ENCODE results near the gene CLEC18B. TPM values are rescaled to one million over a fixed set of nuclear protein-coding genes. Genes with fewer than 3 reads are reported as not detected.
A peak's percentile ranks its signal among the peaks of the same experiment; 100 is the strongest.
"Not testable (repeated sequence)": the region's sequence is repeated elsewhere in the genome, so short reads cannot be mapped to it uniquely, and the experiment has no call there.

CLEC18B gene
- total RNA-seq (2014; rRNA removed; shearing (Covaris generic)) = 2.2 TPM in 1 of 2 replicates, not detected in the other

DNA sequence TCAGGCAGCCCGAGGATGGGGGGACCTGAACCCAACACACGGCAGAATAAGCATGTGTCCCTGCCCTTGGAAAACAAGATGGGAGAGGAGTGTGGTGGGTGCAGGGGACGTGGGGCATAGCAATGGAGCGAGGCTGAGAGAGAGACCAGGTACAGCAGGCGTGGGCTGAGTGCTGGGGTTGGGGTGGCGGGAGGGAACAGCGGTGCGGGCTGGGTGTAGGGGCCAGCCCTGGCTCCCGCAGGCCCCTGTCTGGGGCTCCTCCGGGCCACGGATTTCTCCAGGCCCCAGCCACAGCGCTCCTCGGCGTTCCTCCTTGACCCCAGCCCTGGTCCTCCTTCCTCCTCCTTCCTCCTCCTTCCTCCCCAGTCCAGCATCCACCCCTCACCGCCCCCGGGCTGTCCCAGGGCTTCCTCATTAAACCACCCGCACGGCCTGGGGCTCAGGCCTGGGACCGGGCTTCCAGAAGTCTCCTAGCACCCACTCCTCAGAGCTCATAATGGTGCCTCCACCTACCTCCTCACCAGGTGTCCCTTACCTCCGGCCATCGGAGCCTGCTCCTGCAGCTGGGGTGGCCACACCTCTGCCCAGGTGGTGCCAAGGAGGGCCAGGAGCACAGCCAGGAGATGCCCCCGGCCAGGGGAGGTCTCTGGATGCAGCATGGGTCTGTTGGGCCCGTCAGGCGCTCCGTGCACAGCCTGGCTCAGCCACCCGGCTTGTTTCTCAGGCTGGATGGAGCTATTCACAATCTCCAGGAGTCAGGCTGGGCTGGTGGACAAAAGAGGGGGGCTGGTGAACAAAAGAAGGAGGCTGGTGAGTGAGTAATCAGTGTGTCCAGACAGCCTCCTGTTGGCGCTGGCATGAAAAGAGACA is at the start of gene CLEC18B:
CLEC18B (minus strand) TSS at position 867 of the 870 bp plus-strand sequence; CDS start at position 659, 208 bp downstream.
- peak; percentile 53 for DNase-seq (ENCODE audit: low spot score)
- in situ Hi-C loops (cut with HindIII; ENCODE audit: low sequenced_read_pairs) = not testable (repeated sequence)

DNA sequence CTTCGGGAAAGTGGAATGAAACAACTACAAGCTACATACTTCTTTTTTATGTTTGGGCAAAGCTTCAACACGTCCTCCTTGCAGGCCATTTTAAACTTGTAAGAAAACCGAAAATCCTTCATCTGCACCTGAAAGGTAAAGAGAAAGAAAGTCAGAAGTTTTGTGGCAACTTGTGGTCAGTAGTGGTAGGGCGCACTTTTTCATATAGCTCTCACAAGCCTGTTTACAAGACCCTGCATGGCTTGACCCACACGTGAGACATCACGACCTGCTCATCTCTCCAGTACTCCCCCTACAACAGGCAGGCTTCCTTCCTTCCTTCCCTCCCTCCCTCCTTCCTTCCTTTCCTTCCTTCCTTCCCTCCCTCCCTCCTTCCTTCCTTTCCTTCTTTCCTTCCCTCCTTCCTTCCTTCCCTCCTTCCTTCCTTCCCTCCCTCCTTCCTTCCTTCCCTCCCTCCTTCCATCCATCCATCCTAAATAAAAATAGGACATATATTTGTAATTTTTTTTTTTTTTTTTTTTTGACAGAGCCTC is 48.7 kb upstream of the CLEC18B start:
- in situ Hi-C loops (cut with HindIII; ENCODE audit: low sequenced_read_pairs) = no loop called here
- no peak for DNase-seq (ENCODE audit: low spot score)

DNA sequence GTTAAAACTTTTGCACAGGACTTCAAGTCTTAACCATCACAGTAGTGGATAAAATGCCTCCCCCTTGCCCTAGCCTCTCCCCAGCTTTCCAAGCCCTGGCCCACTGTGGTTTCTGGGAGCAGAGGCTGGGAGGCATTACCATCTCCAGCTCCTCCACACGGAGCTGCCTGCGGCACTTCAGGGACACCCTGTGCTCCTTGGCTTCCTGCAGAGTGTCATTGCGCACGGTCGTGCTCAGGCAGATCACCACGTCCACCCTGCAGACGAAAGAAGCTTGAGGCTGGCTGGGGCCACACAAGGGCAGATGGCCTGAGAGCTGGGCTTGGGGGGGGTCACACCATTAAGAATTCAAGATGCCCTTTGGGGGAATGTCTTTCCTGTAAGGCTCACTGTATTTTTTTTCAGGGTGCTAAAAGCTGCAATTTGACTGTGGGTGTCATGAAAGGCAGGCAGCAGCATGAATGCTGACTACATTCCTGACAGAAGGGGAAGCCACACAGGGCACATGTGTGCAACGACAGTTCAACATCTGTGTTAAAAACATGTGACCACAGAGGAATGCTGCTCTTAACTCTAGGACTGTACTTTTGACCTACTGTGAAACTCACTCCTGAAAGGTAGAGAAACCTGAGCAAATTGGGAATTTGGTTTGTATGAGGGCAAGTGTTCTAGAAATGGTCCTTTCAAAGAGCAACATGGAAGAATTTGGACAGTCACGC is 47.7 kb upstream of the CLEC18B start:
- in situ Hi-C loops (cut with HindIII; ENCODE audit: low sequenced_read_pairs) = no loop called here

DNA sequence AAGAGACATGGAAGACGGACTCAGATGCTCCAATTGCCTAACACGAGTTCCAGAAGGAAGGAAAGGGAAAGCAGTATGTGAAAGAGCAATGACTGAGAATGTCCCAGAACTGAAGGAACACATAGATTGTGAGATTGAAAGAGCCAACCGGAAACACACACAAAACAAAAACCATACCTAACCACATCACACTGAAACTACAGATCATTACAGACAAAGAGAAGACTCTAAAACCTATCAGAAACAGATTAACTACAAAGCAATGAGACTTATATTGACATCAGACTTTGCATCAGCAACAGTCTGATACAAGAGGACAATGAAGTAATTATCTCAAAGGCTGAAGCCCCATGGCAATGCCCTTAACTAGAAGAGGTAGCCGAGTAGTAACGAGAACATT is 45.6 kb upstream of the CLEC18B start:
- DNase-seq (ENCODE audit: low spot score) = no peak
- in situ Hi-C loops (cut with HindIII; ENCODE audit: low sequenced_read_pairs) = no loop called here

More for the DNA sequence above, 47.7 kb upstream of the CLEC18B start:
- DNase-seq (ENCODE audit: low spot score) = no peak

DNA sequence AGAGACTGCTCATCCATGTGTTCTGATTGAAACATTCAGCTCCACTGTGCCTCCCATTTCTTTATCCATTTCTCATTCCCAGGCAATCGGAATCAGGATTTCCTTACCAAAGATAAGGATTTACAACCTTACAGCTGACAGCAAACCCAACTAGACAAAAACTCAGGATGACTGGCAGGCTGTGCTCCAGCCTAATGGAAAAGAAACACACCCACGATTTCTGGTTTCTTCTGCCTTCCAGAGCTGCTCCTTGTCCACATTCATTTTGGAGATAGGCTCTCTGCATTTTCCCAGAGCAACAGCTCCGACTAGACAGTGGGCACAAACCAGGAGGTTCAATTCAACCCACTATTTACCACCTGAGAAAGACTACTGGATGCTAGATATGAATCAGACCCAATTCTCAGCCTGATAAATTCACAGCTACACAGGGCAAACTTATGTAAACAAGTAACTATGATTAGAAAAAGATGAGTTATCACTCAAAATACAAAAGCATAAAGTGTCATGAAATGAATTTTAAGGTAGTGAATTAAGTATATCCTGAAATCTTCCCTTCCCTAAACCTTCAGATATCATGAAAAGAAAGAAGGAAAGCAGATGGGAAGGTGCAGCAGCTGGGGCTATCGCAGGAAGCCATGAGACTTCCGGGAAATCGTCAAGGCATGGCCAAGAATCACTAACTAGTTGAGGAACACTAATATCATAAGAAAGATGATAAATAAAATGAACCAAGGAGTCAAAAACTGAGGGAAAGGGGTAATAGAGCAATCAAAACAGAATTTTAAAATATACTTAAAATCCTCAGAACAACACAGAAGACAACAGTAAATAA is 44.8 kb upstream of the CLEC18B start:
- peak; percentile 14 for DNase-seq (ENCODE audit: low spot score)
- in situ Hi-C loops (cut with HindIII; ENCODE audit: low sequenced_read_pairs) = no loop called here

DNA sequence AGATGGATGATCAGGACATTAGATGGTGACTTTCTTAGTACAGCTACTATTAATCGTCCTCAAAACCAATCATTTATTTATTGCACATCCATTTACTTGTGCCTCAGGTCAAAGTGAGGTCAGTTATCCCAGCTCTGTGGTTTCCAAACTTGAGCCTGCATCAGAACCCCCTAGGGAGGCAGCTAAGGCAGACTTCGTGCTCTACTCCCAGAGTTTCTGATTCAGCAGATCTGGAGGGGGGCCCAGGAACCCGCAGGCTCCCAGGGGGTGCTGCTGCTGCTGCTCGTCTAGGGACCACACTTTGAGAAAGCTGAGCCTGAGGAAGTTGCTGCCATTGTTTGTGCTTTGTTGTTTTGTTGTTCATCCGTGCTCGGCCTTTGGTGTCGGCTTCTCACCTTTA is 44.0 kb upstream of the CLEC18B start:
- in situ Hi-C loops (cut with HindIII; ENCODE audit: low sequenced_read_pairs) = no loop called here

DNA sequence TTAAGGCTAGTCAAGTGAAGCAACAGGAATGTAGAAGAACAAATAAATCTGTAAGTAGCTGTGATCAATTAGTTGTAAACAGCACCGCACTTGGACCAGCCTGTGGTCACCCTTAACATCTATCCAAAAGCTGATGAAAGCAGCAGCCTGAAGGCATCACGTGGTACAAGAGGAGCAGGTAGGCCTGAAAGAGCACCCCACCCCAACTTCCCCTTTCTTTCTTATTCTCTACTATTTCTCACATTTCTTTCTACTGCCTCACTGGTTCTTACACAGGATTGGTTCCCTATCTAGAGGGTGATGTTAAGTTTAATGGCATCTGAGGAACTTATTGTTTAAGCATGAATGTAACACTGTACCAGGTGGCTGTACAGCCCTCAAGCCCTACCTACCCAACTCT is 42.6 kb upstream of the CLEC18B start:
- no peak for DNase-seq (ENCODE audit: low spot score)
- in situ Hi-C loops (cut with HindIII; ENCODE audit: low sequenced_read_pairs) = no loop called here

More for the DNA sequence above, 44.0 kb upstream of the CLEC18B start:
- no peak for DNase-seq (ENCODE audit: low spot score)

DNA sequence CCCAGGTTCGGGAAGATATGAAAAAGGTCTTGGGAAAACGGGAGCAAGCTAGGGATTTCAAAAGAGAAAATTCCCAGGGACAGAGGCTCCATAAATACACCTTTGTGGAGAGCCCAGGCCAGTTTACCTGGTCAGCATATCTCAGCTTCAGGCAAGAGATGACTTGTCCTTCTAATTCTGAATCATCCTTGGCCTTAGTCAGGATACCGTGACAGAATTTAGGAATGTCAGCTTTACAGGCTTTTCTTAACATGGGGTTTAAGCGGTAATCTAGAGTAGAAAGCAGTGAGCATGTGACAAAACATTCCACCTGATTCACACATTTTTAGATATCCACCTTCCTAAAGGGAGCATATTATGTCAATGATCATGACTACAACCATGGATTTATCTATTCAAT is 41.1 kb upstream of the CLEC18B start:
- in situ Hi-C loops (cut with HindIII; ENCODE audit: low sequenced_read_pairs) = no loop called here
- no peak for DNase-seq (ENCODE audit: low spot score)

DNA sequence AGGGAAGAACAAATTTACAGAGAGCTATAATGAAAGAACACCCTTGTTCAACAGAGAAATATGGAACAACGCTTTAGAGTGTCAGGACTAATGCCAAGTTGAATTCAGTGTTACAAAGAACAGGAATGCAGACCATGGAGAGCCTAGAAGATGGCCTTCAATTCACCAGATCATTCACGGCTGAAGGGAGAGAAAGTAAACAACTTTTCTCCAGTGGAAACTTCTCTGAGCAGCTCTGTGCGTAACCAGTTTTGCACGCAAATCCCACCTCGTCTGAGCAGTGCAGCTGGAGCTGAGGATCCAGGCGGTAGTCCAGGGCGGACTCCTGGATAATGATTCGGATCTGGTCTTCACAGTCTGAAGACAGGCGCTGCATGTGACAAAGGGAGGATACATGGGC is 40.5 kb upstream of the CLEC18B start:
- in situ Hi-C loops (cut with HindIII; ENCODE audit: low sequenced_read_pairs) = no loop called here
- DNase-seq (ENCODE audit: low spot score) = no peak

DNA sequence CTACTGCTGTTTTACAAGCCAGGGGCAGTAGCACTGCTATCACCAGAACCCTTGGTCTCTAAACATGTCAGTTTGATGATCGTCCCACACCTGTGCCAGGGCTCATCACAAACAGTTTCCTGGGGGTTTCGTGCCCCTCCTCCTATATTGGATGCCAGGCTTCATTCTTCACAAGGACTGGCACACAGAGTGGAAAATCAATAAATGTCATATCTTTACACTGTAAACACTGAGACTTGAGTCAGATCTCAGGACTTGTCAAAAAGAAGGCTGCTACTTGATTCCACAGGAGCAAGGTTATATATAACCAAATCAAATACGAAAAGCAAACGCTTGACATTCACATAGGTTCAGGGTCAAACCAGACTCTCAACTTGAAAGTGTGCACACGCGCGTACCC is 39.3 kb upstream of the CLEC18B start:
- in situ Hi-C loops (cut with HindIII; ENCODE audit: low sequenced_read_pairs) = no loop called here
- DNase-seq (ENCODE audit: low spot score) = no peak

DNA sequence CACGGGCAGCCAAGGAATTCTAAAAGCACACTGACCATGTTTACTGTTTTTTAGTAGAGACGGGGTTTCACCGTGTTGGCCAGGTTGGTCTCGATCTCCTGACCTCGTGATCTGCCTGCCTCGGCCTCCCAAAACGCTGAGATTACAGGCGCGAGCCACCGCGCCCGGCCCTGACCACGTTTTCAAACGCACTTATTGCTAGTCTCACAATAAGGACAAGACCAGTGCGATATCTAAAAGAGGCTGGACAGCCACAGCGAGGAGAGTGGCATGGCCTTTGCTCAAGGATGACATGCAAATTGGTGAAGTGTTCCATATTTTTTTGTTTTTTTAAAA is 35.0 kb upstream of the CLEC18B start:
- in situ Hi-C loops (cut with HindIII; ENCODE audit: low sequenced_read_pairs) = no loop called here
- DNase-seq (ENCODE audit: low spot score) = no peak

DNA sequence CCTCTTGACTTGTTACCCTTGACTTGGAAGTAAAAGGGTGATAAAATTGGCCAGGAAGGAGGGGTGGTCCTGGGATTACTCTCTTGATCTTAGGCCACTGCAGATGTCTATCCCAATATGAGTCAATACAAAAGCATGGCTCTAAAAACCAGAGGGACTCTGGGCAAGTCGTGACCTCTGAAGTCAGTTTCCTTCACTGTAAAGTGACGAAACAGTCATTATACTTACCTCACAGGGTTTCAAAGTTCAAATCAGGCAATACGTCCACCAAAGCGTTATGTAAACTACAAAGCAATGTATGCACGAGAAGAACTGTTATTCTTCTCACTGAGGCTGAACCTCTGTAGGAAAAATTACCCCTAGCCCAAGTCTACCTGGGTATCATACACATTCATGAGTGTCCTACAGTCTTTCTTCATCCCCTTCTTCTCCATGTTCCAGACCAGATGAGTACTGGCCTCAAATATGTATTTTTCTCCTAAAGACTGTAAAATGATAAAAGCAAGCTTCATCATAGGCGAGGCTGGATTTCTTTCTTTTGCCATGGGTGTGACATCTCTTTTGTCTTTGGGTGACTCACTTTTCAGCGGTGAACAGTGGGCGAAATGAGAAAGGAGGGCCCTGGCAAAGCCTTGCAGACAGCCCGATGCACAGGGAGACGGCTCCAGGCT is 34.5 kb upstream of the CLEC18B start:
- no peak for DNase-seq (ENCODE audit: low spot score)
- in situ Hi-C loops (cut with HindIII; ENCODE audit: low sequenced_read_pairs) = no loop called here

DNA sequence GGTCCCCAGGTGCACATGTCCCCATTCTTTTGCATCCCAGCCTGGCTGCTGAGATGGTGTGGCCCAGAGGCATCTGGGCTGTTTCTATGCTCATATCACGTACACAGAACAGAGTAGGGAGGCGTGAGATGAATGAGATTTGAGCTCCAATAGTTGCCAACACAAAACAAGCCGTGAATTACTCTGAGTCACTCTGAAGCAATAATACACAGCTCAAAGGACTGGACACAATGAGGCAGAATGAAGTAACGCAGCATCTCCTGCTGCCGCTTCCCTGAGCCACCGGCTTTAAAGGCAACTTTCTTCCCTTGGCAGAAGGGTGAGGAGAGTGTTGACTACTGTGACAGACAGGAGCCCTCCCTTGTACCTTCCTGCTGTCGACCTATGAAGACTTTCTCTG is 33.9 kb upstream of the CLEC18B start:
- DNase-seq (ENCODE audit: low spot score) = no peak
- in situ Hi-C loops (cut with HindIII; ENCODE audit: low sequenced_read_pairs) = no loop called here

DNA sequence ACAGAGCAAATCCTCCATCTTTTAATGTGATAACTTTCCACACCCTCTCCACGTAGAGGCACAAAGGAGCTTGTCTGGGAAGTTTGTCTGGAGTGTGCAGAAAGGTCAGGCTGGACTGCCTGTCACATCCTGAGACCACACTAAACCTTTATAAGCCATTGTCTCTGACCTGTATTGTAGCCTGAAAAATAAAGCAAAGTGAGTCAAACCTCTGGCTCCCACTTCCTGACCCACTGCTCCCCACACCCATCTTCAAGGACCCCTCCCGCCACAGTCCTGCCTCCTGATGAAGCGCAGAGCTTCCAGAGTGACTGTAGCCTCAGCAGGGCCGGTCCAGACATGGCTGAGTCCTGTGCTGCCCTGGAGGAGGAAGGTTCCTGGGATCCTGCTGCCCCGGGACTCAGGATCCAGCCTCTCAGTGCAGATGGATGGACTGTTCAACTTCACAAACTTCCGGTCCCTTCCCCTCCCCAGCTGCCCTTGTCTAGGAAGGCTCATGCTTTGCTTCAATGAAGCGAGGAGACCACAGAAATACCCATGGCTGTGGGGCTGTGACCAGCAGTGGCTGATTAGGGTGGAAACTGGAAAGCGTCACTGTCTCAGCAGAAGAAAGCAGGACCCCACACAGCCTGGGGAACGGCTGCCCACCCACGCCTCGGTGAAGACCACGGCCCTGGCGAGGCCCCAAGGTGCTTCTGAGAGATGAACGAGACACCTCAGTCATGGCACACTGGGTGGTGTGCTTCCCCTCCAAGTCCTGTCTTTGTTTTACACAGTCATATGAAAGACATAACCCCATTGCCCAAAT is 30.9 kb upstream of the CLEC18B start:
- DNase-seq (ENCODE audit: low spot score) = no peak
- in situ Hi-C loops (cut with HindIII; ENCODE audit: low sequenced_read_pairs) = no loop called here

DNA sequence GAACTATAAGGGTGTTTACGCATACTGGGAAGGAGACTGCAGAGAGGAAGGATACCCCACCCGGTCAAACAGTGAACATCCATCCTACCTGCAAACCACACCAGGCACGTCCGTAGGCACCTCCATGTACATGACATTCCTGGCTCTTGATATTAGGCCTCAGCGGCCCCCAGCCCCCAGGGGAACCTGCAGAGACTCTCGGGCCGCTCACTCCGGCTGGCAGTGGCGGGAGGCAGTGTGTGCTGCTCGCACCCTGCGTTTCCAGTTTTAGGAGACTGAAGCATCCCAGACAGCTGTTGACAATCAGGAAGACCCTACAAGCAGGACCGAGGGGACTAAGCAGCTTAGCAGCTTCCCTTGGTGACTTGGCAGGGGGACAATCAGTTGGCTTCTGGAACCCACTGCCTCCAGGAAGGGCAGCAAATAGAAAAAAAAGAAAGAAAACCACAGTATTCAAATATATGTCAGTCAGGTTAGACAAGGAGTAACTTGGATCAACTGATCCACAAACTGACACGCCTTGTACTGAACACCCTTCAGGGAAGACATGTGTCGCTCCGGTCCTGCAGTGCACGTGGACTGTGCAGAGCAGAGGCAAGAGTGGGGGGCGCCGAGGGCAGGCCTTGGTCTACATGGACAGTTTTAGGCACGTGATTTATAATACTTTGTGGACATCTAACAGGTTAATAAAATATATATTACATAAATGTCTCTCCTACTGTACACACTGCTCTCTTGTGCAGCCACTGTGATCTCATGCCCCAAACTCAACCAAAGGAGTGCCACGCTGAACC is 29.9 kb upstream of the CLEC18B start:
- in situ Hi-C loops (cut with HindIII; ENCODE audit: low sequenced_read_pairs) = no loop called here
- DNase-seq (ENCODE audit: low spot score) = no peak

DNA sequence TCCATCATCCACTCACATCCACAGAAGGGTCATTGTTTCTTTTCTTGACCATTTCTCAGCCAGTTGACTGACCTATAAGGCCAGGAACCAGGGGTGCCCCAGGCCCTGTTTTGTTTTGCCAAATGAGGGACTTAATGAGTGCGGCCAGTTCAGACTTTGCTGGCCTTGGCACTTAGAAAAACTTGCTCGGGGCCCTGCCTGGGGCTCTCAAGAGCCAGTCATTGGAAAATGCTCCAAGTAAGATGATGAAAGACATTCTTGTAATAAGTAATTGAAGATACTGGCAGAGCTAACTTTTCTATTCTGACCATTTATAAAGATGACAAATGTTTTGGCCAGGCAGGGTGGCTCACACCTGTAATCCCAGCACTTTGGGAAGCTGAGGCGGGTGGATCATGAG is 29.0 kb upstream of the CLEC18B start:
- in situ Hi-C loops (cut with HindIII; ENCODE audit: low sequenced_read_pairs) = no loop called here
- DNase-seq (ENCODE audit: low spot score) = no peak

DNA sequence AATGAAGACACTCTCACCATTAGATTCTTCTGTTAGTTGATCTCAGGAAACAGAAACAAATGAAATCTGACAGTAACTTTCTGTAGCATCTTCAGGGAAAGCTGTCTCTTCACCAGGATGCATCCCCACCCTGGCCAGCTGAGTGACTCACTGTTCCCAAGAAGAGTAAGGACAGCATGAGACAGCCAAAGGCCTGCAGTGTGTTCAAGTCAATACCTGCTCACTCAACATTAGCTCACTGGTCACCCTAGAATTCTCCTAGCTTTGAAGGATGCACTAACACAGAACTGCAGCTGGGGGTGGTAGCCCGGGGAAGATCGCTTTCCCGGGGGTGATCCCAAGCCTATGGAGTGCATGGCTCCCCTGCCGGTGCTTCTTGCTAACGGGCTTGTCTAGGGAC is 28.2 kb upstream of the CLEC18B start:
- no peak for DNase-seq (ENCODE audit: low spot score)
- in situ Hi-C loops (cut with HindIII; ENCODE audit: low sequenced_read_pairs) = no loop called here
